NB4 (cell line): Measurements from ENCODE around the gene ITFG2.

Experiments used
- CTCF ChIP-seq: IDR thresholded peaks from one replicate; pipeline ENCODE4 v1.5.1; 2012; ENCODE audit warnings: low read depth, low read length
- MYC ChIP-seq: IDR thresholded peaks from 2 replicates; pipeline ENCODE4 v1.6.1; 2011; ENCODE audit warnings: low read depth, low read length
- POLR2A ChIP-seq: IDR thresholded peaks from 2 replicates; pipeline ENCODE4 v1.6.1; 2011; ENCODE audit warnings: mild to moderate bottlenecking; ENCODE audit not compliant: insufficient read length; ENCODE audit errors: extremely low read depth

- TF ChIP-seq CTCF (no peak), POLR2A (no peak), MYC (no peak)
Measured at GRCh38 chr12:2864198-2864597, 51.7 kb downstream of the ITFG2 start.
